NCI-H2029 (cell line): ENCODE measurements around the gene PRKCZ.

Experiments
- DNase-seq: peaks from one replicate; lab custom pipeline; 2025; lab: John Stamatoyannopoulos, UW

Gene PRKCZ

GRCh38 chr1:2061065-2061778 lies 11.0 kb downstream of the PRKCZ start:
- no peak for DNase-seq

GRCh38 chr1:2065699-2066098 lies 15.5 kb downstream of the PRKCZ start:
- DNase-seq: no peak

- DNase-seq: no peak
Measured at GRCh38 chr1:2067393-2067792, 17.2 kb downstream of the PRKCZ start.

DNA sequence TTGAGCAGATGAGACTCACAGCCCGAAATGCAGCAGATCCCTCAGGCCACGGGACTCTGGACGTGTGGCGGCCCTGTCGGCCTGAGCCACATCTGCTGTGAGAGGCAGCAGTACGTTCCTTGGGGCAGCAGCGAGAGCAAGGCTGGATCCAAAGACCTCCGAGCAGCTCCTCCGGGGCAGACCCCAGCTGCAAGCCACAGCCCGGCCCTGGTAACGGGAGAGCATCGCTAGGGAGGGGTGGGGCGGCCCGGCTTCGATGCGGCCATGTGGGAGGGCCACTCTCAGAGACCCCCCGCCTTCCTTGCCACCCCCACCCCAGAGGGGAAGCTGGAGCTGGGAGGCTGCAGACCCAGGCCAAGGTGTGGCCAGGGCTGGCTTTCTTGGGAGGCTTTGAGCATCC lies 17.8 kb downstream of the PRKCZ start:
- no peak for DNase-seq

- DNase-seq: no peak
Measured at GRCh38 chr1:2068951-2069350, 18.7 kb downstream of the PRKCZ start.

DNA sequence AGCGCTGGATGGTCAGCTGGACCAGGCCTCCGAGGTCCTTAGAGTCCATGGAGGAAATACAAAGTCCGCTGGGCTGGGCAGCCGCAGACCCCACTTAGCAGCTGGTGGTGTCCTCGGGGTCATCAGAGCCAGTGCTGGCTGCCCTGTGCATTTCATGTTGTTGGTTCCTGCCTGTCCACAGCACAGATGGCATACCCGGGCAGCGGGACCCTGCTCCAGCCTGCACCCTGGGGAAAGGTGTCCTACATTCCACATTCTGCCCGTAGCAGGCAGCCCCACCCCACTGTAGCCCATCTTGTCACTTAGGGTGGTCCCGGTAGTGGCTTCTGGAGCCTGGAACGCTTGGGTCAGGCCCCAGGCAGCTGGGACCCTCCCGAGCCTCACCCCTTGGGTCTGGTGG lies 19.8 kb downstream of the PRKCZ start:
- no peak for DNase-seq

GRCh38 chr1:2070800-2071530 lies 20.8 kb downstream of the PRKCZ start:
- DNase-seq: no peak

DNA sequence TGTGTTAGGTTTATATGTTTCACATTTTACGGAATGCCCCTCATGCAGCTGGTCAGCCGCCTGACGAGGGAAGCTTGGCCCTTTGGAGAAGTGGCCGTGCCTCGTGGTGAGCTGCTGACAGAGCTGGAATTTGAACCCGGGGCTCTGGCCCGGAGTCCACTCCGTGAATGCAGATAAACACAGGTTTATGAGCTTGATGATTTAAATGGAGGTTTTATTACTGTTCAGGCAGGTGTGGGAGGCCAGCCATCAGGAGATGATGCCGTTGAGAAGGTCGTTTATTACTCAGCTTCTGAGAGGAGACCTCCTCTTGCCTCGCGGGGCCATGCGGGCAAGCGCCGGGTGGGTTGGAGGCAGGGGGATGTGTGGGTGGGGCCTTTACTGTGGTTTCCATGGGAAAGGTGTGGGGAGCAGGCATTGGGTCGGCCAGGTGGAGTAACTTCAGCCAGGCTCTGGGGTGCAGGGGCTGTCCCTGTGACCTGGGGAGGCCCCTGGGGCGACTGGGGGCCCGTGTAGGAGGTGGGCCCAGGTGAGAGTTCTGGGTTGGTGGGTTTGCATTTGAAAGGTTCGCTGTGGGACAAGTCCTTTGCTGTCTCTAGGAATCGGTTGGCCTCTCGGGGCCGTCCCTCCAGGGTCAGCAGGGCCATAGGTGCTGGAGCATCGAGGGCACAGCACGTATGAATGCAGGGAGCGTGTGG lies 22.0 kb downstream of the PRKCZ start:
- no peak for DNase-seq

- DNase-seq: no peak
Measured at GRCh38 chr1:2072891-2073290, 22.7 kb downstream of the PRKCZ start.

DNA sequence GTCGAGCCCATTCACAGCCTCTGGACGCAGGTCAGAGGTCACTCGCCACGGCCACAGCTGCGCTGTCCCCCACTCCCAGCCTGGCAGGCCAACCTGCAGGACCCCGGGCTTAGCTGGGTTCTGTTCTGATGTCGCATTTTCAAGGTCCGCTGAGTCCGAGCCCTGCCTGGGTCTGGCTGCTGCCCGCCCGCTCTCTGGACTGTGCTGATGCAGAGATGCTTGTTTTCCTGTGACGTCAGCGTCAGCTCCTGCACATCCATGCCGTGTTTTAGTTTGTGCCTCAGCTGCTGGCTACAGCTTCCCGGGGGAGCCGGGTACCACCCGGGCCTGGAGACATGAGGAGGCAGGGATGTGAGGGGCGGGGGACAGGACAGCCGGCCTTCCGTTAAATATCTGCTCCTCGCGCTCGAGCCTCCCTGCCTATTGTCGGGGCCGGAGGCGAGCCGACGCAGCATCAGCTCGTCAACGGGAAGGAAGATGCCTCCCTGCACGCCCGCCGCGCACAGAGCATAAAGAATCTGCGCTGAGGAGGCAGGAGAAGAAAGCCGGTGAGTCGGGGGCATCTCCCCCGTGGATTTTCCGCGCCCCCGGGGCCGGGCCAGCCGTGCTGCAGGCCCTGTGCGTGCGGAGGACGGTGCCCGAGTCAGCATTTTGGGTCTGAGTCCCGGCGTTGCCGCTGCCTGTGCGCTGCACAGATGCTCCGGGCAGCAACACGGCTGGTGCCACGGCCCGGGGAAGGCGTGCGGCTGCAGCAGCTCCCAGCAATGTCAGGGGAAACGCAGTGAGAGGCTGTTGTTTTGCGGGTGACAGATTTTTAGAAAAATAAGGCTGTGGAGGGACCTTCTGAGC lies 23.4 kb downstream of the PRKCZ start:
- DNase-seq: no peak

- no peak for DNase-seq
Measured at GRCh38 chr1:2074396-2074795, 24.2 kb downstream of the PRKCZ start.

GRCh38 chr1:2074944-2075740 lies 24.9 kb downstream of the PRKCZ start:
- no peak for DNase-seq

- DNase-seq: no peak
Measured at GRCh38 chr1:2076826-2077225, 26.6 kb downstream of the PRKCZ start.

DNA sequence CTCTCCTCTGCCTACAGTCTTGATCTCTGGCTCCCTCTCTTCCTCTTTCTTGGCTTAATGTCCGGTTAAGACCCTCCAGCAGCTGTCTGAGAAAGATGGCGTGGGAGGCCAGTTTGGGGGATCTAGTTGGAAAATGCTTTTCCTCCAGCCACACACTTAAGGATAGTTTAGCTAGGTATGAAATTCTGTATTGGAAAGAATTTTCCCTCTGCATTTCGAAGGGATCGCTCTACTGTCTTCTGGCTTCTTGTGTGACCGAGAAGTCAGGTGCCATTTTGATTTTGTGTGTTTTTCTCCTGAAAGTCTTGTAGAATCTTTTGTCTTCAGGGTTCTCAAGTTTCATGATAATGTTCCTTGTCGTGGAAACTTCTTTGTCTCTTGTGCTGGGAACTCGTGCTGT lies 28.0 kb downstream of the PRKCZ start:
- no peak for DNase-seq

GRCh38 chr1:2079396-2080085 lies 29.3 kb downstream of the PRKCZ start:
- DNase-seq: no peak

DNA sequence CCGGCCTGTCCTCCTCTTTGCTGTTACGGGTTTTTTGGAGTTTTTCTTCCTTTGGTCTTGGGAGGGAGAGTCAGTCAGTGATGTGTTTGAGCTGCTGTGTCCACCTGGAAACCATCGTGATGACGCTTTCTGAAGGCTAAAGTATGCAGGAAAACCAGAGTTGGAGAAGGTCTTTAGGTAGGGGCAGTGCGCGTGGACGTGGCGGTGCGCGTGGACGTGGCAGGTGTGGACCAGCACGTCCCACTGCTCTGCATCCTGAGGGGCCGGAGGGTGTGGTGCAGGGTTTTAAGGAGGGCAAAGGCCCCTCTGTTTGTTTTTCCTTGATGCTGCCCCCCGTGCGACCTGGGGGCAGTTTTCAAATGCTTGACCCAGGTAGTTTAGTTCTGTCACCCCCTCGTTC lies 29.9 kb downstream of the PRKCZ start:
- no peak for DNase-seq

- no peak for DNase-seq
Measured at GRCh38 chr1:2080884-2081283, 30.7 kb downstream of the PRKCZ start.

GRCh38 chr1:2081326-2081885 lies 31.2 kb downstream of the PRKCZ start:
- no peak for DNase-seq

DNA sequence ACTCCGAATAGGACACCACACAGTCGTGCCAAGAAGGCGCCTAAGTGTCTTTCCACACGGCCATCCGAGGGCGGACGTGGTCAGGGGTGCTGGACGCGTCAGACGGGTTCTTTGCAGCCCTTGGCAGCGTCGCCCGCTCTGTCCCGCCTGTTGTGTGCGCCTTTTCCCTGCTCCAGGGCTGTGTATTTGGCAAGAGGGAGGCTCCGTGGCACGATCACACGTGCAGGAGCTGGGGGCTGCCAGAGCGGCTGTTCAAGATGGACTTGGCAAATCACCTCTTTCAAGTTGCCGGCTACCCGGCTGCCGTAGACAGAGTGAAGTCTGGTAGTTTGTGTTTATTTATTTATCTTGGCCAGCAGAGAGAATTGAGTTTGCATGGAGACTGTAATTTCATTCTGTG lies 31.9 kb downstream of the PRKCZ start:
- no peak for DNase-seq

DNA sequence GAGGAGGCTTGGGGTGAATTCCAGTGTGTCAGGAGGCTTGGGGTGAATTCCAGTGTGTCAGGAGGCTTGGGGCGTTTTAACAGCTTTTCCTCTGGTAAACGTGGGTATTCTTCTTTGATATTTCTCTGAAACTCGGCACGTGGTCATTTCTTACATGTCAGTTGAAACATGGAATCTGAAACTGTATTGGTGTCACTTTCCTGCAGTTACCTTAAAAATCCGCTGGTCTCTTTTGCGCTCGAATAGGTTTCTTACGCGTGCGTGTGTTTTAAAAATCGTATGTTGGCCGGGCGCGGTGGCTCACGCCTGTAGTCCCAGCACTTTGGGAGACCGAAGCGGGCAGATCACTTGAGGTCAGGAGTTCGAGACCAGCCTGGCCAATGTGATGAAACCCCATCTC lies 33.5 kb downstream of the PRKCZ start:
- DNase-seq: no peak
